Embryonic facial prominence (tissue), 1 donor: ENCODE measurements around the gene RRP36.

ENCODE experiments used
- DNase-seq: peaks from one replicate; pipeline ENCODE4 v3.0.0-alpha.2; 2016; ENCODE audit errors: extremely low spot score

RRP36 gene

DNA sequence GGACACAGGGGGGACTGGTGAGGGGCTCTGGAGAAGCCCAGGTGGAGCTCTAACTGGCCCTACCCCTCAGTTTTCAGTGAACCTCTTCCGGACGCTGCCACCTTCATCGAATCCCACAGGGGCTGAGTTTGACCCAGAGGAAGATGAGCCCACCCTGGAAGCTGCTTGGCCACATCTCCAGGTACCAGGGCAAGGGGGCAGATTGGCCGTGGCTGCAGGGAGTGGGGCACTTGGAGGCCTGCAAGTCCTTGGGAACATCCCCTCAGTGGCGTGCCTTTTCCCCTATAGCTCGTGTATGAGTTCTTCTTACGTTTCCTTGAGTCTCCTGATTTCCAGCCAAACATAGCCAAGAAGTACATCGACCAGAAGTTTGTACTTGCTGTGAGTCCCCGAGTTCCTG lies 14.3 kb upstream of the RRP36 start:
- no peak for DNase-seq

DNA sequence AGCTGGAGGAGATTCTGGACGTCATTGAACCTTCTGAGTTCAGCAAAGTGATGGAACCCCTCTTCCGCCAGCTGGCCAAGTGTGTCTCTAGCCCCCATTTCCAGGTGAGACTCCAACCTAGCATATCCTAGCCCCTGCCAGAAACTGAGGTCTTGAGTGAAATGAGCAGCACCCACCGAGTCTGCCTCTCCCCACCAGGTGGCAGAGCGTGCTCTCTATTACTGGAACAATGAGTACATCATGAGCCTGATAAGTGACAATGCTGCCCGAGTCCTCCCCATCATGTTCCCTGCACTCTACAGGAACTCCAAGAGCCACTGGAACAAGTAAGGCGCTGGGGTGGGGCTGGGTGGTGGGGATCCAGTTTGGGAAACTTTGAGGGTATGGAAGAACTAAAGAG lies 12.3 kb upstream of the RRP36 start:
- no peak for DNase-seq

DNA sequence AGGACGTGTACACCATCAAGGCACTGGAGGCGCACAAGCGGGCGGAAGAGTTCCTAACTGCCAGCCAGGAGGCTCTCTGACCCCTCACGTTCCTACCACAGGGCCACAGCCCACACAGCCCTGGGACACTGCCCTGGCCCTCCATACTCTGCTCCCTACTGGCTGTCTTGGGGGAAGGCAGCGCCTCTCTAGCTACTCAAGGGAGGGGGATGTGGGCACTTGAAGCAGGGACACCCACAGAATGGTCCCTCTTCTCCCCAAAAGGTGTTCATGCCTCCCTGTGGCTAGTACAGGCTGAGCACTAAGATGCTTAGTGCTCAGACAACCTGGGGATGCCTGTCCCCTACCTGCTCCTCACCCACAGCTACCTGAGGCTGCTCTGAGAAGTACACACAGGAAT lies 10.2 kb upstream of the RRP36 start:
- no peak for DNase-seq

DNA sequence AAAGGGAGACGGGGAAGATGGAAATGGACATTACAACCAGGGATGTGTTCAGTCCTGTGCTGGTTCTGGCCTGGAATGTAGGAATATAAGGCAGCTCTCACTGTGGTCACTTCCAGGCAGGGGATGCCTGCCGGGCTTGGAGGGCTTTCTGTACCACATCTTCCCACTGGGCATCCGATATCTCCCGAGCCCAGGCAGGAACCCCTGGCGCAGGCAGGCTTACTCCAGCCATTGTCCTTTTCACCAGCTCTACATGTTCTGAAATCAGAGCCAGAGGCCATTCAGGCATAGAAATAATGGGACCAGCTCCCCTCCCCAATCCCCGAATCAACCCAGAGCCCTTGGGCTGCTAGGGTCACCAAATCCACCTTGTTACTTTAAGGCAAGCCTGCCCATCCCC lies 9.1 kb upstream of the RRP36 start:
- DNase-seq, result no peak

DNA sequence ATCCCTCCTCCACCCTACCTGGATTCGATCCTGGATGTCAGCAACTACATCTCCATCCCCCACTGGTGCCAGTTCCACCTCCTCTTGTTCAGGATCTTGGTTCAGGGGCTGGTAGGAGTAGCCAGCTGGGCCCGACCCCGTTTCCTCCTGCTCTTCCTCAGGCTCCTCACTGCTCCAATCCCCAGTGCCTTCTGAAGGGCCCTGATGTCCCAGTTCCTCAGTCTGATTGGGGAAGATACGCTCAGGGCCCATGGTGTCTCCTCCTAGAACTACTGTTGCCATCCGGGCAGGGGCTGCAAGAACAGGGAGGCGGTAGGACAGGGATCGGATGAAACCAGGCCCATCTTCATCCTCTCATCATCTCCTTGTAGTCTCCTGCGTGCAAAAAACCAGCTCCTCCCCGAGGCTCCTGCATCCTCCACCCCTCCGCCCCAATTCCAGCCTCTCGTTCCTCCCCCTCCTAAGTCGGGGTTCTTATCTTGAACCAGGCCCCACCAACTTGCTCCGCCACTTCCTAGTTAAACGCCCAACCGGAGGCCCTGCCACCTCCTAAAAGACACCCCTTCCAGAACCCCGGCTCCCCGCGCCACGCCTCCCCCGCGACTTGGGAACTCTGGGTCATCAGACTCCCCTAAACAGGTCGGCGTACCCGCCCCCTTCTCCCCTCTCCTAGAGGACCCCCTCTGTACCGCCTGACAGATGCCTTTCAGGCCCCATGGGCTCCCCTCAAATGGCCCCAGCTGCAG lies 8.2 kb upstream of the RRP36 start:
- no peak for DNase-seq

DNA sequence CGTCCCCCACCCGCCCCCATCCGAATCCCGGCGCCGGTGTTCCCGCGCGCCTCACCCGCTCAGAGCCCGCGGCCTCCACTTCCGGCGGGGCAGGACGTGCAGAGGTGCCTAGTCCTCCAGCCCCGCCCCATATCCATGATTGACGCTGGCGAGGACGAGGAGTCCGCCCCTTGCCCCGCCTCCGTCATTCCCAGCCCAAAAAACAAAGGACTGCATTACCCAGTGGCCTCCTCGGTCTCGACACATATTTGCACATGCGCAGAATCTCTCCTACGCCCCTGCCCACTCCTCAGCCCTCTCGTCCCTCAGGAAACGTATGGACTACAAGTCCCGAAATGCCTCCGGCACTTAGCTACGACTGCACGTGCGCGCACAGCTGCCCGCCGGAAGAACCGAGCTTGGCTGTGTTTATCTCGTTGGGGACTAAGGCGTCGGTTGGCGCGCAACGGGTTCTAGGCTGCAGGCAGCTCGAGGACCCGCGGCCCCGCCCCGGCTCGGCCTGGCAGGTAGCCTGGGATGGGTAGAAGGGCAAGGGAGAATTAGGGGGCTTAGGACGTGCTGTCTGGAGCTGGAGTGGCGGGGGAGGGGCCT lies 7.5 kb upstream of the RRP36 start, which contains the start of the genes KLHDC3 and MEA1:
KLHDC3 (plus strand) TSS at position 407 of the 591 bp plus-strand sequence. CDS start 2,944 bp downstream, outside the sequence.
MEA1 (minus strand) TSS at position 104 of the 591 bp plus-strand sequence. CDS start 133 bp downstream, outside the sequence.
- peak; percentile 100 for DNase-seq

DNA sequence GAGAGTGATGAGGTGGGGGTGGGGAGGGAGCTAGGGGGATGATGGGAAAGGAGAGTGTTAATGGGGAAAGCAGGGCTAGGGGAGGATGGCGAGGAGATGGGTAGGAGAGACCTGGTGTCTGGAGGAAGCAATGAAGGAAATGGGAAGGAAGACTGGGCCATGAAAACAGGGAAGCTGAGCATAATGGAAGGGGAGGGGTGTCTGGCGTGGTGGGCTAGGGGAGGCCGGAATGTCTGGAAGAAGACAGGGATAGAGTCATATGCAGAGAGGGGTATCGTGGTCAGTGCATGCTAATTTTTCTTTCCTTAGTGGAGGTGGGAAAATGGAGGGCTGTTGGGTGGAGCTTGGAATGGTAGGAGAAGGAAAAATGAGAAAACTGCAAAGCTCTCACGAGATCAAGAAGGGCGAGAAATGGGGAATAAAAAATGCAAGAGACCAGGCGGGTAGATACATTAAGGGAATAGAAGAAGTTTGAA lies 7.0 kb upstream of the RRP36 start:
- DNase-seq, result peak; percentile 17

DNA sequence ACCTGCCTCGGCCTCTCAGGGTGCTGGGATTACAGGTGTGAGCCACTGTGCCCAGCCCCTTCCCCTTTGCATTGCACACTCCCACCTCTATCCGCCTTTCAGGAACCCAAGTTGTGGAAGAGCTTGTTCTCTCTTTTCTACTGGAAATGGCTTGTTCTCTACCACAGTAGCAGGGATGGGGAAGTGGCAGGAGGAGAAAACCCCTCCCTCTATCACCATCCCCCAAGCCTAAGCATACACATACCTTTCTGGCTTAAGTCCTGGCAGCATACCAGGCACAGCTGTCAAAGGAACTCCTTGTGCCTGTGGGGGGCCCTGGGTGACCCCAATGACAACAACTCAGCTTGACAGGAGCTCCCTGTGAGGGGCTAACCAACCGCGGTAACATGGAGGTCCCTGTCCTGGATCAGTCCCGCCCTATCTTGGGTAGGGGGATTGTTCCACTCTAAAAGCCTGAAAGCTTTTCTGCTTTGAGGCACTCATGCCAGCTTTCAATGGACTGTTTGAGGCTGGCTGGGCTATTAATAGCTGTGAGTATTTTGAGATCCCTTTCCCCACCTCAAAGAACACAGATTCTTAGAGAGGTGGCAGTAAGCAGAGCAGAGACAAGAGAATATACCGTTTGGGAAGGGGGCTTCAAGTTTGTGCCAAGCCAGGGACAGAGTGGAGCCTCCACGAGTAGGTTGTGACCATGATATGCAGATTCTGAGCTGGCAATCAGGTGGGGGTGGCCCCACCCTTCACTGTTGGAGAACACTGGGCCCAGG lies 5.1 kb upstream of the RRP36 start:
- DNase-seq, result no peak

DNA sequence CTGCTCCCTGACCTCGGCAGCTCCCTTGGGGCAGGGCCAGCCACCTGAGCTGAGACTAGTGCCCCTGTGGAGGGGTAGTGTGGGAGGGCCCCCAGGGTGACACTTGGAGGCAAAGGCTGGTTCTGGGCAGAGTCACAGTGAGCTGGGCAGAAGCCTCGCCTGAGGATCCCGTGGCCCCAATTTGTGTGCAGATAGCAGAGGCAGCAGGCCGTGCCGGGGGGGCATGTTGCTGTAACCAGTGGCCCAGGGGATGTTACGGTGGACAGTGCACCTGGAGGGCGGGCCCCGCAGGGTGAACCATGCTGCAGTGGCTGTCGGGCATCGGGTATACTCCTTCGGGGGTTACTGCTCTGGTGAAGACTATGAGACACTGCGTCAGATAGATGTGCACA lies 4.5 kb upstream of the RRP36 start:
- no peak for DNase-seq

DNA sequence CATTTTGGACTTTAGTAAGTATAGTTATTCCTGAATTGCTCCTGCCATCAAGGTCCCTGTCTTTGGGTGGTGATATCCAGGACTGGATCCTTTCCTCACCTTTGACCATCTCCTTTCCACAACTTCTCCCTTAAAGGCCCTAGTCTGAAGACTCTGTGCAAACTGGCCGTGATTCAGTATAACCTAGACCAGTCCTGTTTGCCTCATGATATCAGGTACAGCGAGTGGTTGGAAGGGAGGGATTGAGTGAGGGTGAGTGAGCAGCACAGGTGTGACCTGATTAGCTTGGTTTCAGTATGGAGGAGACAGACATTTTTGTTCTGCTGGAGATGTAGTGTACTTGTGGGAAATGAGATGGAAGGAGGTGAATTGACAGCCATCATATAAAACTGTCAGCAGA lies 2.3 kb upstream of the RRP36 start:
- no peak for DNase-seq

DNA sequence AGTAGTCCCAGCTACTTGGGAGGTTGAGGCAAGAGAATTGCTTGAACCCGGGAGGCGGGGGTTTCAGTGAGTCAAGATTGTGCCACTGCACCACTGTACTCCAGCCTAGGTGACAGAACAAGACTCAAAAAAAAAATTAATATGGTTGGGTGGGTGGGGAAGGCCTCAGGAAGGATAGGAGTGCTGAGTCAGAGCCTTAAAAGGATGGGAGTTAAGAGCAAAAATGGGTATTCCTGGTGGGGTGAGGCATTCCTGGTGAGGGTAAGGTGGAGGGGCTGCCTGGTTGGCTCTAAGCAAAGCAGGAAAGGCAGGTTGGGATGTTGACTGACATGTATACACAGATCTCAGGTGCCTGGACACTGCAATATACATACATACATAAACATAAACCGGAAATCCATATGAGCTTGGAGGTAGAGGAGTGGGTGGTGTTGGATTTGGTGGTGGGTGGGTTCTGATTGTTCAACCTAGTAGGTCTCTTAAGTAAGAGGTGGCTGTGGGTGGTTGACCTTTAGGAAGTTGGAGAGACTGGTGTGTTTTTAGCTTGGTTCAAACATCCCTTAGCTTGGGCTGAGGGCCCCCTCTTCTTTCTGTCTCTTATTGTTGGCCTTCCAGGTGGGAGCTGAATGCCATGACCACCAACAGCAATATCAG lies 1.2 kb upstream of the RRP36 start:
- DNase-seq, result no peak

DNA sequence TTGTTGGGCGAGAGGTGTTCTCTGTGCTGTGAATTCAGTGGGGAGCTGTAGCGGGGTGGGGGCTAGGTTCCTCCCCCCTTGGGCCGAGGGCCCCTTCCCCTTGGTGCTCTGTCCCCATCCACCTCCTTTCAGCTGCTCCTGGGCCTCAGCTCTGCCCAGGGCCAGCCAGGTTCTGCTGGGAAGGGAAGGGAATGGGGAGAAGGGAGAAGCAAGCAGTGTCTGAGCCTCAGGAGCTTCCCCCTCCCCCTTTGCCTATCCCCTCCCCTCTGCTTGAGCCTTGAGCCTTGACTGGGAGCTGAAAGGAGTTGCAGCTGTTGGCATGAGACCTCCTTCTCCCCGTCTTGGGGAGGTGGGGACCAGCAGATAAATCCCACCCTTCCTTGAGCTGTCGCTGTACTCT lies 576 bp upstream of the RRP36 start:
- no peak for DNase-seq

DNA sequence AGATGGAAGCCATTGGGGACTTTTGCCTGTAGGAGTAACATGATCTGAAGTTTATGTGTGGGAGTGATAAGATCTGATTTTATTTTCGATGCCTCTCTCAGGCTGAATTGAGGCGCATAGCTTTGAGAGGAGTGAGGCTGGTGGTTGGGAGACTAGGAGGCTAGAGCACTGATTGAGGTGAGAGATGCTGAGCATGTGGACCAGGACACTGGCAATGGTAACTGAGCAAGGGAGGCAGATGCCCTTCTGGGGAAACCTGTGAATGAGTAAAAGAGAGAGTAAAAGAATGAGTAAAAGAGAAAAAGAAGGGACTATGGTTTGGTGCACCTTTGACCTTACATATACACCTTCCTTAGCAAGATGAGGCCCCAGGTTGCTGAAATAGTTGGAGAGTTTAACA lies 3.0 kb downstream of the RRP36 start:
- no peak for DNase-seq

DNA sequence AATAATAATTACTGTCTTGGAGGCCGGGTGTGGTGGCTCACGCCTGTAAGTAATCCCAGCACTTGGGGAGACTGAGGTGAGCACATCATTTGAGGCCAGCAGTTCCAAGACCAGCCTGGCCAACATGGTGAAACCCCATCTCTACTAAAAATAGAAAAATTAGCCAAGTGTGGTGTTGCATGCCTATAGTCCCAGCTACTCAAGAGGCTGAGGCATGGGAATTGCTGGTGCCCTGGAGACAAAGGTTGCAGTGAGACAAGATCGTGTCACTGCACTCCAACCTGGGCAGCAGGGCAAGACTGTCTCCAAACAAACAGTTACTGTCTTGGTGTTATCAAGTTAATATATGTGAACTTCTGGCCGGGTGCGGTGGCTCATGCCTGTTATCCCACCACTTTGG lies 4.9 kb downstream of the RRP36 start:
- DNase-seq, result no peak

DNA sequence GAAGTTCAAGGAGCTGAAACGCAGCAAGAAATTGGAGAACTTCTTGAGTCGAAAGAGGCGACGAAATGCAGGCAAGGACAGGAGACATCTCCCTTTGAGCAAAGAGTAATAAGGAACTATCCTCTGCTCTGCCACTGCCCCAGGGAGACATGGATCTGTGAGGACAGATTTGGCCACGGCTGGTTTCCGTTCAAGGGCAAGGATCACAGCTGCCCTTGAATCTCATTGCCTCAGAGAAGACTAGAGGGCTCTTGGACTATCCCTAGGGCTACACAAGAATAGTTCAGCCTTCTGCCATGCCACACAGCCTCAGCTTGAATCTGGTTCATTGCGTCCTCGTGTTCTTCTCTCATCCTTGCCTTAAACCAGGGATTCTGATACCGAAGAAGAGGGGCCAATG lies 7.7 kb downstream of the RRP36 start:
- DNase-seq, result no peak

DNA sequence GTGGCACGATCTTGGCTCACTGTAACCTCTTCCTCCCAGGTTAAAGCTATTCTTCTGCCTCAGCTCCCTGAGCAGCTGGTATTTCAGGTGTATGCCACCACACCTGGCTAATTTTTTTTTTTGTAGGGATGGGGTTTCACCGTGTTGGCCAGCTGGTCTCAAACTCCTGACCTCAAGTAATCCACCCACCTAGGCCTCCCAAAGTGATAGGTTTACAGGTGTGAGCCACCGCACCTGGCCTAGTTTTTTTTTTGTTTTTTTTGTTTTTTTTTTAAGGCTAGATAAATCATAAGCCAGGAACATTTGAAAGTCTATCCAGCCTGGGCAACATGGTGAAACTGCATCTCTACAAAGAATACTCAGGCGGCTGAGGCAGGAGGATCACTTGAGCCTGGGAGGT lies 10.9 kb downstream of the RRP36 start:
- DNase-seq, result no peak

DNA sequence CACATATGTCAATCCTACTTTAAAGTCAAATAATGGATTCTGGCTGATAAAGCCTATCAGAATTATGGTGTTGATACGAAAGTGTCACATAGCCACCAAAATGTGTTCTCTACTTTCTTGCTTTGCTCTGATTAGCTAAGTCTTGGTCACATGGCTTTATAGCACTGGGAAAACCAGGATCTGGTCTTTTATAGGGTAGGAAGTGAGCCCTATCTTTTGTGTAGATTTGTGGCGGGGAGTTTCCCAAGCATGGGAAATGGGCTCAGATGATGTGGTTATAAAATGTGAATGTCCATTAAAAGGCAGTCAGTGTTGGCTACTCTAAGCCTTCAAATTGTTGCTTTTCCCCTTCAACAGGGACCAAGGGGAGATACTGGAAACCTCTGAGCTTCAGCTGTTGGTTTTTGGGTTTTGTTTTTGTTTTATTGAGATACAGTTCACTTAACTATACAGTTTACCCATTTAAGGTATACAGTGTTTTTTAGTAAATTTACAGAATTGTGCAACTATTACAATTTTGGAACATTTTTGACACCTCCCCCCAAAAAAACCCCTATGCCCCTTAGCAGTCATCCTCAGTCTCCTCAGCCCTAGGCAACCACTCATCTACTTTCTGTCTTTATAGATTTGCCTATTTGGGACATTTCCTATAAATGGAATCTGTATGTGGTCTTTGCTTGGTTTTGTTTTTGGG lies 12.2 kb downstream of the RRP36 start:
- DNase-seq, result no peak

DNA sequence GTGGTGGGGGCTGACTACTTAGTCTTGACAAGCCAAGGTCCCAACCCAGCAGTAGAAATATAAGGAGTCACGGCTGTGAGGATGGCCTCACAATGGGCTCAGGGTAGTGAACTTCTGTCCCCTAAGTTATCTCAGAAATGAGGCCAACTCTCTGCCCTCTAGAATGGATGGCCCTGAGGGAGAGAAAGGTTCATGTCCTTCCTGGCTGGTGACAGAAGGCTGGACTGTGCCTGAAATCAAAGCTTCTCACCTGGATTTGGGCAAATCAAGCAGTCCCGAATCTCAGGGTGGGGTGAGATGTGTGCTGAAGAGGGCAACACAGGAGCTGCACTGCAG lies 12.7 kb downstream of the RRP36 start:
- DNase-seq, result no peak

DNA sequence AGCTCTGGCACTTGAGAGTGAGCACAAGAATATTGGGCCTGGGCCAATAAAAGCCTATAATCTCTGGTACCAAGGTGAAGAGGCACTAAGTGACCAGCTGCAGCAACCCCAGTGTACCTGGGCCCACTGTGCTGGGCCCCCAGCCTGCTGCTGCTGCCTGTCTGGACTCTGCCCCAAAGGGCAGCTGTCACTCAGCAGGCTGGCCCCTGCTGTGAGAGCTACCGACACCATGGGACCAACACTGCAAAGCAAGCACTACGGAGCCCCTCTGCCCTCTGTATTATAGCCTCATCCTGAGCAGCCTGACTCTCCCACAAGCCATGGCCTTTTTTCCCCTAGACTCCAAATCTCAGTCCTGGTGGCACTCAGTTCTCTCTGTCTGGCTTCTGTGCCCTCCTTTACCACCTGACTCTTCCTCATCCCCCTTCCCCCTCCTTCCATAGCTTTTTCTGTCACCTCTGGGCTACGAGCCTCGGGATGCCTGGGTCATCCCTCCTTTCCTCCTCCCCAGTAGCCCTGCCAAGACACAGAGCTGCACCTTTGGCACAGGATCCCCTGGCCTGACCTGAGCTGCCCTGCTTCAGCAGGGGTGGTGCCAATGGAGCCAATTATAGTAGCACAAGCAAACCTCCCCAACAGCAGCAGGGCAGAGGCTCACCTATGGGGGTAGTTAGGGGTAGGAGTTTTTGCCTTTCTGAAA lies 14.2 kb downstream of the RRP36 start:
- no peak for DNase-seq

DNA sequence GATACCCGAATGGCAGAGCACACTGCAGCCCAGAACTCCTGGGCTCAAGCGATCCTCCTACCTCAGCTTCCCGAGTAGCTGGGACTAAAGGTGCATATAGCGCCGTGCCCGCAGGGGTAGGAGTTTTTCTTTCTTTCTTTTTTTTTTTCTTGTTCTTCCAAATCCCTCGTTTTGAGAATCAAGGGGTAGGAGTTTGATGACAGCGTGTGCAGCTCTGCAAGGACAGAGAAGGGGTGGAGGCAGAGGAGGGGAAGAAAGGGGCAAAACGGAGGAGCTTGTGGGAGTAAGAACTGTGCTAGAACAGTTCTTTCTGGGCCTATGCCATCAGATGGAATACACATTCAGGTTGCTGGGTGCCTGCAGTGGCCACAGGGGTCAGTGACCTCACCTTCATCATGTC lies 15.3 kb downstream of the RRP36 start:
- no peak for DNase-seq

DNA sequence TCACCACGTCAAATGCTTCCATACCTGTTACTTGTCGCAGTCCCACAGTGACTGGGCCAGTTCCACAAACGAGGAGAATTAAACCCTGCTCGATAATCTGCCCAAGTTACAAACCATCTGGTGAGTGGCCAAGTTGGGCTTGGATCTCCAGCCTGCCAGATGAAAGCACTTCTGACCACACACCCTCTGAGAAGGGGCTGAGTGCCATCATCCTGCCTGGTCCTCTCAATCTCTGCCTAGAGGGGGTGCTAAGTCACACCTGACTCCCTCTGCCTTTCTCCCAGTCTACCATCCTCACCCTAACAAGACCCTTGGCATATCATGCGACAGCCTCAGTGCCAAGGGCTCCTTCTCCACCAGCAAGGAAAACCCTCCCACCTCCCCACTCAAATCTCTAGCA lies 15.8 kb downstream of the RRP36 start:
- no peak for DNase-seq
